DND-41 (cell line): ENCODE measurements around the gene GPR6.

ENCODE experiments used
- ATAC-seq: fragments of 200-7000 bp; cut with Tn5 transposase; 3 replicates; pipeline ENCODE4 v1.9.1; 2021; ENCODE audit warnings: low read depth; ENCODE audit not compliant: insufficient read depth
- DNase-seq: peaks from one replicate; pipeline ENCODE4 v3.0.0-alpha.2; 2020
- H2AFZ ChIP-seq: 2 replicates; pipeline ENCODE4 v1.6.0; 2012; ENCODE audit warnings: low read depth, low read length
- H3K27ac ChIP-seq: 2 replicates; pipeline ENCODE4 v1.5.1; 2012; ENCODE audit warnings: low read length, inconsistent platforms
- H3K27me3 ChIP-seq: fragments of 200-600 bp; sonication (generic); 2 replicates; pipeline ENCODE4 v1.6.0; 2012; ENCODE audit warnings: low read length, mild to moderate bottlenecking, inconsistent platforms; ENCODE audit not compliant: insufficient read depth, poor library complexity
- H3K36me3 ChIP-seq: 2 replicates; pipeline ENCODE4 v1.5.1; 2012; ENCODE audit warnings: low read length, inconsistent platforms; ENCODE audit not compliant: insufficient read depth
- H3K4me1 ChIP-seq: 2 replicates; pipeline ENCODE4 v1.5.1; 2012; ENCODE audit warnings: mild to moderate bottlenecking, low read length; ENCODE audit not compliant: insufficient read depth
- H3K4me2 ChIP-seq: 2 replicates; pipeline ENCODE4 v1.6.0; 2012; ENCODE audit warnings: mild to moderate bottlenecking, moderate library complexity, low read length, inconsistent platforms; ENCODE audit not compliant: insufficient read depth
- H3K4me3 ChIP-seq, 2 experiments: fragments of 200-600 bp in 1 of 2; shearing (Covaris generic) in 1 of 2; 2 replicates each; pipeline ENCODE4 v1.5.1; 2012 to 2016; ENCODE audit warnings: inconsistent platforms in 2 of 2, low read length in 2 of 2, mild to moderate bottlenecking in 2 of 2, low read depth in 1 of 2, moderate library complexity in 1 of 2
- H3K79me2 ChIP-seq: 2 replicates; pipeline ENCODE4 v1.6.0; 2012; ENCODE audit warnings: low read length, inconsistent platforms; ENCODE audit not compliant: insufficient read depth
- H3K9ac ChIP-seq: 2 replicates; pipeline ENCODE4 v1.6.0; 2012; ENCODE audit warnings: low read depth, mild to moderate bottlenecking, inconsistent platforms, low read length, moderate library complexity
- H3K9me3 ChIP-seq: 2 replicates; pipeline ENCODE4 v1.5.1; 2012; ENCODE audit warnings: low read length, moderate library complexity, mild to moderate bottlenecking, inconsistent platforms; ENCODE audit not compliant: insufficient read depth, severe bottlenecking
- H4K20me1 ChIP-seq: 2 replicates; pipeline ENCODE4 v1.6.0; 2012; ENCODE audit warnings: low read length; ENCODE audit not compliant: insufficient read depth
- CTCF ChIP-seq: IDR thresholded peaks from 2 replicates; pipeline ENCODE4 v1.5.1; 2012; ENCODE audit warnings: borderline replicate concordance, low read length, moderate library complexity, mild to moderate bottlenecking; ENCODE audit not compliant: poor library complexity, severe bottlenecking; ENCODE audit errors: extremely low read depth
- EZH2 ChIP-seq: IDR thresholded peaks from 3 replicates; pipeline ENCODE4 v1.6.1; 2012; ENCODE audit warnings: borderline replicate concordance, low read depth, mild to moderate bottlenecking, moderate library complexity, low read length, inconsistent platforms; ENCODE audit not compliant: severe bottlenecking

GPR6 gene

GRCh38 chr6:110002676-110003075, 24.6 kb downstream of the GPR6 start:
- Histone ChIP-seq H2AFZ (no peak overlapping the region), H3K4me1 (no peaks in the 10 kb centered on the region)

GRCh38 chr6:110013386-110013785, 35.3 kb downstream of the GPR6 start:
- Histone ChIP-seq H4K20me1 (no peaks in the 10 kb centered on the region), H3K79me2 (no peaks in the 10 kb centered on the region), H3K4me2 (no peak overlapping the region), H3K9me3 (no peaks in the 10 kb centered on the region), H2AFZ (no peak overlapping the region), H3K9ac (no peak overlapping the region), H3K27me3 (peaks cover 4% of the 10 kb centered on the region), H3K4me1 (no peaks in the 10 kb centered on the region), H3K27ac (no peak overlapping the region), H3K4me3 (no peak overlapping the region), H3K36me3 (no peaks in the 10 kb centered on the region)
- ATAC-seq (no peak), DNase-seq (no peak)
- no peak for TF ChIP-seq EZH2
- TF ChIP-seq CTCF, result no peak

More at GRCh38 chr6:110002676-110003075, 24.6 kb downstream of the GPR6 start:
- ATAC-seq (no peak), DNase-seq (no peak)
- H3K27me3 ChIP-seq, result peaks cover 9% of the 10 kb centered on the region
- no peaks in the 10 kb centered on the region for H3K79me2 ChIP-seq
- H3K4me3 ChIP-seq, result no peak overlapping the region
- no peak overlapping the region for H3K4me2 ChIP-seq
- no peak overlapping the region for H3K27ac ChIP-seq
- H4K20me1 ChIP-seq, result no peaks in the 10 kb centered on the region
- no peaks in the 10 kb centered on the region for H3K9me3 ChIP-seq
- H3K9ac ChIP-seq, result no peak overlapping the region
- H3K36me3 ChIP-seq, result no peaks in the 10 kb centered on the region
- TF ChIP-seq EZH2 (no peak), CTCF (no peak)

DNA sequence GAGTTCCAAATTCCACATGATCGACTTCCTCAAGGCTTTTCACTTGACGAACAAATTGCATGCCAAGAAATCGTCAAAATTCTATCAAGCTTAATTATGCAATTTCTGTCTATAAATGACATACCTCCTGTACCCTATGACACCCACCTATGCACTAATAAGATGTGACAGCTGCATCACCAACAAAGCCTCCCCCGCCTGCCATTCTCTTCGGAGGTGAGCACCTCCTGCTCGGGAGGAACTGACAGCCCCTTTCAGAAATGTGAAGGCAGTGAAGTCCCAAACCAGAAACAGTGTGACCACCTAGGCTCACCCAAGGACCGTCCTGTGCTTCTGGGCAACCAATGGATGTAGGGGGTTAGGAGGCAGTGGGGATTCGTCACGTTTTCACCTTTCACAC, 37.1 kb downstream of the GPR6 start:
- H3K9ac ChIP-seq, result no peak overlapping the region
- H3K27me3 ChIP-seq, result peaks cover 4% of the 10 kb centered on the region
- H3K27ac ChIP-seq, result no peak overlapping the region
- no peak overlapping the region for H3K4me3 ChIP-seq
- no peak overlapping the region for H3K4me2 ChIP-seq
- H2AFZ ChIP-seq, result no peak overlapping the region
- no peaks in the 10 kb centered on the region for H3K9me3 ChIP-seq
- no peak for TF ChIP-seq EZH2
- no peak for TF ChIP-seq CTCF
- H3K79me2 ChIP-seq, result no peaks in the 10 kb centered on the region
- ATAC-seq, result no peak
- no peak for DNase-seq
- H3K36me3 ChIP-seq, result no peaks in the 10 kb centered on the region
- no peaks in the 10 kb centered on the region for H4K20me1 ChIP-seq
- no peaks in the 10 kb centered on the region for H3K4me1 ChIP-seq

- Histone ChIP-seq H3K79me2 (no peaks in the 10 kb centered on the region), H3K36me3 (no peaks in the 10 kb centered on the region), H3K27ac (no peak overlapping the region), H3K9me3 (no peaks in the 10 kb centered on the region), H3K4me3 (no peak overlapping the region), H3K9ac (no peak overlapping the region), H3K4me2 (no peak overlapping the region), H2AFZ (no peak overlapping the region), H3K27me3 (peaks cover 2% of the 10 kb centered on the region), H4K20me1 (no peaks in the 10 kb centered on the region), H3K4me1 (peaks cover 11% of the 10 kb centered on the region)
- DNase-seq (no peak), ATAC-seq (no peak)
- TF ChIP-seq CTCF (no peak), EZH2 (no peak)
These were observed 39.2 kb downstream of the GPR6 start for GRCh38 chr6:110017306-110017705.
